ENCODE measurements around the gene HIGD1B.

Gene HIGD1B

GRCh38 chr17:44846206-44846605, 1.5 kb upstream of the HIGD1B start:
- H3K9me3 ChIP-seq (replicated peaks in 1 of 11): no peaks in the 10 kb centered on the region
- peaks cover 24 to 99% (median 80%) of the 10 kb centered on the region in 10 experiments for H3K4me1 ChIP-seq
- H4K20me1 ChIP-seq: peaks cover 0 to 24% (median 20%) of the 10 kb centered on the region in 11 experiments; a peak in 16 of 22 replicates
- H3K36me3 ChIP-seq: peaks cover 11 to 31% (median 29%) of the 10 kb centered on the region in 11 experiments
- no peak overlapping the region for H3K4me3 ChIP-seq
- no peak overlapping the region for H3K9ac ChIP-seq
- no peak for TF ChIP-seq Cebpa-rat (IDR thresholded peaks at IDR 0.05)
- no peaks in the 10 kb centered on the region for H3K27me3 ChIP-seq
- H3K4me2 ChIP-seq: 0 out of 22 replicates have a peak overlapping the region, but pooled peaks of 4 of the 11 experiments have one; percentile 3 to 90 (median 11)
- no peak overlapping the region for H3K27ac ChIP-seq

GRCh38 chr17:44848257-44848795, 643 bp downstream of the HIGD1B start:
- TF ChIP-seq Cebpa-rat (IDR thresholded peaks at IDR 0.05): no peak
- Histone ChIP-seq H3K4me1 (peaks cover 11 to 99% (median 74%) of the 10 kb centered on the region in 10 experiments), H3K36me3 (peaks cover 32 to 53% (median 50%) of the 10 kb centered on the region in 11 experiments), H3K27ac (peak overlapping the region in 1 of 11 experiments; percentile 6; a peak in 1 of 22 replicates), H4K20me1 (peaks cover 0 to 36% (median 21%) of the 10 kb centered on the region in 11 experiments; a peak in 16 of 22 replicates), H3K4me2 (peak overlapping the region in 6 of 11 experiments; percentile 78 to 95 (median 88); a peak in 12 of 22 replicates), H3K27me3 (no peaks in the 10 kb centered on the region), H3K4me3 (no peak overlapping the region), H3K9ac (no peak overlapping the region), H3K9me3 (replicated peaks in 1 of 11) (no peaks in the 10 kb centered on the region)

GRCh38 chr17:44848961-44849489, 1.3 kb downstream of the HIGD1B start:
- Histone ChIP-seq H3K4me3 (no peak overlapping the region), H4K20me1 (peaks cover 0 to 43% (median 21%) of the 10 kb centered on the region in 11 experiments; a peak in 16 of 22 replicates), H3K4me1 (peaks cover 5 to 99% (median 69%) of the 10 kb centered on the region in 10 experiments; a peak in 19 of 20 replicates), H3K27me3 (no peaks in the 10 kb centered on the region), H3K9me3 (replicated peaks in 1 of 11) (no peaks in the 10 kb centered on the region), H3K4me2 (peak overlapping the region in 8 of 11 experiments; percentile 78 to 95 (median 86); a peak in 16 of 22 replicates), H3K27ac (peak overlapping the region in 5 of 11 experiments; percentile 3 to 73 (median 71); a peak in 6 of 22 replicates), H3K36me3 (peaks cover 39 to 60% (median 57%) of the 10 kb centered on the region in 11 experiments), H3K9ac (peak overlapping the region in 4 of 11 experiments; percentile 56 to 71 (median 64); a peak in 7 of 22 replicates)
- no peak for TF ChIP-seq Cebpa-rat (IDR thresholded peaks at IDR 0.05)

GRCh38 chr17:44850025-44850424, 2.3 kb downstream of the HIGD1B start:
- Histone ChIP-seq H3K9ac (peak overlapping the region in 9 of 11 experiments; percentile 1 to 71 (median 30); a peak in 10 of 22 replicates), H3K27me3 (no peaks in the 10 kb centered on the region), H4K20me1 (peaks cover 0 to 53% (median 21%) of the 10 kb centered on the region in 11 experiments; a peak in 16 of 22 replicates), H3K27ac (peak overlapping the region in 7 of 11 experiments; percentile 27 to 73 (median 70); a peak in 12 of 22 replicates), H3K4me2 (peak overlapping the region; percentile 19 to 95 (median 81); a peak in 18 of 22 replicates), H3K4me3 (peak overlapping the region in 5 of 10 experiments; percentile 7 to 45 (median 21); a peak in 6 of 20 replicates), H3K9me3 (replicated peaks in 1 of 11) (no peaks in the 10 kb centered on the region), H3K4me1 (peaks cover 5 to 99% (median 65%) of the 10 kb centered on the region in 10 experiments; a peak in 19 of 20 replicates), H3K36me3 (peaks cover 49 to 70% (median 67%) of the 10 kb centered on the region in 11 experiments)
- TF ChIP-seq Cebpa-rat (IDR thresholded peaks at IDR 0.05): no peak

- H3K9me3 ChIP-seq (replicated peaks in 1 of 11): no peaks in the 10 kb centered on the region
- H3K27ac ChIP-seq: peak overlapping the region in 8 of 11 experiments; percentile 20 to 73 (median 53); a peak in 13 of 22 replicates
- peaks cover 55 to 75% (median 73%) of the 10 kb centered on the region in 11 experiments for H3K36me3 ChIP-seq
- no peak for TF ChIP-seq Cebpa-rat (IDR thresholded peaks at IDR 0.05)
- H3K4me3 ChIP-seq: peak overlapping the region in 6 of 10 experiments; percentile 7 to 45 (median 30); a peak in 8 of 20 replicates
- H3K4me2 ChIP-seq: peak overlapping the region in 9 of 11 experiments; percentile 50 to 95 (median 84); a peak in 20 of 22 replicates
- H4K20me1 ChIP-seq: peaks cover 0 to 56% (median 21%) of the 10 kb centered on the region in 11 experiments; a peak in 16 of 22 replicates
- H3K9ac ChIP-seq: peak overlapping the region in 9 of 11 experiments; percentile 1 to 71 (median 30); a peak in 11 of 22 replicates
- H3K4me1 ChIP-seq: peaks cover 5 to 99% (median 63%) of the 10 kb centered on the region in 10 experiments; a peak in 19 of 20 replicates
- H3K27me3 ChIP-seq: no peaks in the 10 kb centered on the region
Measured at GRCh38 chr17:44850612-44851011, 2.9 kb downstream of the HIGD1B start.

- no peak for TF ChIP-seq Cebpa-rat (IDR thresholded peaks at IDR 0.05)
- no peaks in the 10 kb centered on the region for H3K27me3 ChIP-seq
- H3K4me3 ChIP-seq: no peak overlapping the region
- peaks cover 73 to 100% (median 94%) of the 10 kb centered on the region in 11 experiments for H3K36me3 ChIP-seq
- peak overlapping the region in 1 of 11 experiments; percentile 19; a peak in 1 of 22 replicates for H3K9ac ChIP-seq
- peaks cover 4 to 99% (median 72%) of the 10 kb centered on the region in 10 experiments; a peak in 19 of 20 replicates for H3K4me1 ChIP-seq
- H3K27ac ChIP-seq: 0 out of 22 replicates have a peak overlapping the region, but pooled peaks of 1 of the 11 experiments have one; percentile 19
- H4K20me1 ChIP-seq: peaks cover 0 to 76% (median 36%) of the 10 kb centered on the region in 11 experiments; a peak in 17 of 22 replicates
- H3K9me3 ChIP-seq (replicated peaks in 1 of 11): no peaks in the 10 kb centered on the region
- H3K4me2 ChIP-seq: peak overlapping the region in 3 of 11 experiments; percentile 30 to 85 (median 81); a peak in 4 of 22 replicates
Measured at GRCh38 chr17:44854192-44854591, 6.5 kb downstream of the HIGD1B start.

- TF ChIP-seq Cebpa-rat (IDR thresholded peaks at IDR 0.05): no peak
- no peaks in the 10 kb centered on the region for H3K27me3 ChIP-seq
- H3K9me3 ChIP-seq (replicated peaks in 1 of 11): no peaks in the 10 kb centered on the region
- H3K36me3 ChIP-seq: peaks cover 88 to 100% (median 100%) of the 10 kb centered on the region in 11 experiments
- no peak overlapping the region for H3K4me2 ChIP-seq
- no peak overlapping the region for H3K9ac ChIP-seq
- no peak overlapping the region for H3K27ac ChIP-seq
- H3K4me3 ChIP-seq: no peak overlapping the region
- H3K4me1 ChIP-seq: peaks cover 0 to 46% (median 31%) of the 10 kb centered on the region in 10 experiments; a peak in 14 of 20 replicates
- H4K20me1 ChIP-seq: peaks cover 0 to 55% (median 17%) of the 10 kb centered on the region in 11 experiments; a peak in 17 of 22 replicates
Measured at GRCh38 chr17:44859701-44860100, 12.0 kb downstream of the HIGD1B start.

- Histone ChIP-seq H3K9me3 (replicated peaks in 1 of 11) (no peaks in the 10 kb centered on the region), H3K36me3 (peaks cover 90 to 99% (median 96%) of the 10 kb centered on the region in 11 experiments), H3K27ac (no peak overlapping the region), H3K9ac (no peak overlapping the region), H3K4me1 (peaks cover 0 to 19% (median 13%) of the 10 kb centered on the region in 10 experiments; a peak in 14 of 20 replicates), H4K20me1 (peaks cover 3 to 57% (median 22%) of the 10 kb centered on the region in 11 experiments; a peak in 19 of 22 replicates), H3K4me3 (no peak overlapping the region), H3K4me2 (no peak overlapping the region), H3K27me3 (no peaks in the 10 kb centered on the region)
- no peak for TF ChIP-seq Cebpa-rat (IDR thresholded peaks at IDR 0.05)
Measured at GRCh38 chr17:44862278-44862914, 14.7 kb downstream of the HIGD1B start.

Data from BLaER1 treated with 17β-estradiol and CSF1 and Interleukin-3, amounts not matched to agents 10 nM and 100 nM (cell line).